Measurements from ENCODE around the gene HMG20A. TPM values are rescaled to one million over a fixed set of nuclear protein-coding genes. Genes with fewer than 3 reads are reported as not detected.

Gene HMG20A
- total and polyA plus RNA-seq, 2 experiments from 2014 or later, result 17.8 to 57.8 TPM

- Histone ChIP-seq H3K79me2 (replicated peaks; ENCODE audit: insufficient read depth) (no peaks in the 10 kb centered on the region), H3K4me3 (no peak overlapping the region), H3K36me3 (ENCODE audit: insufficient read depth) (no peaks in the 10 kb centered on the region), H2AFZ (no peak overlapping the region), H3F3A (replicated peaks; ENCODE audit: low read depth) (no peaks in the 10 kb centered on the region), H4K20me1 (replicated peaks; ENCODE audit: insufficient read depth) (no peaks in the 10 kb centered on the region), H3K27ac (ENCODE audit: low read depth) (no peak overlapping the region), H3K4me1 (ENCODE audit: insufficient read depth) (peaks cover 18% of the 10 kb centered on the region), H3K9me2 (ENCODE audit: insufficient read depth) (peaks cover 7% of the 10 kb centered on the region; the same call in 1 of the 2 replicates), H3K27me3 (ENCODE audit: insufficient read depth) (no peaks in the 10 kb centered on the region), H3K4me2 (no peak overlapping the region)
- no peak overlapping the region for H3K27ac Mint-ChIP-seq
- DNase-seq (ENCODE audit: low spot score), result no peak
- no peaks in the 10 kb centered on the region for H3K9me3 Mint-ChIP-seq
- H3K4me1 Mint-ChIP-seq, result peaks cover 39% of the 10 kb centered on the region
- H3K4me3 Mint-ChIP-seq, result no peak overlapping the region
- H3K36me3 Mint-ChIP-seq (ENCODE audit: low read depth), result no peaks in the 10 kb centered on the region; the same call in 2 of the 3 replicates
- TF ChIP-seq ZNF331 (CRISPR knock-in tag; IDR thresholded peaks at IDR 0.05; ENCODE audit: low read depth), result no peak
- TF ChIP-seq CTCF (conservative IDR thresholded peaks at IDR 0.05; ENCODE audit: low read depth in 2 of 2), result no peak
- TF ChIP-seq NANOG (IDR thresholded peaks at IDR 0.05; ENCODE audit: borderline replicate concordance), result no peak
- no peak for TF ChIP-seq ZNF114 (CRISPR knock-in tag; IDR thresholded peaks at IDR 0.05)
- no peak for TF ChIP-seq JUNB (IDR thresholded peaks at IDR 0.05; ENCODE audit: unreplicated experiment)
- no peak for TF ChIP-seq POLR2AphosphoS5 (IDR thresholded peaks at IDR 0.05; ENCODE audit: low read depth)
- no peak for TF ChIP-seq REST (IDR thresholded peaks at IDR 0.05; ENCODE audit: unreplicated experiment)
- TF ChIP-seq EZH2phosphoT487 (IDR thresholded peaks at IDR 0.05; ENCODE audit: unreplicated experiment), result no peak
- no peak for TF ChIP-seq ETS1 (IDR thresholded peaks at IDR 0.05)
- no peak for TF ChIP-seq CREB1 (CRISPR knock-in tag; IDR thresholded peaks at IDR 0.05; ENCODE audit: low read depth)
- no peak for TF ChIP-seq ZNF462 (CRISPR knock-in tag; IDR thresholded peaks at IDR 0.05)
- TF ChIP-seq STAT1 (IDR thresholded peaks at IDR 0.05; ENCODE audit: unreplicated experiment), result no peak
- no peak for ATAC-seq
- H3K27me3 Mint-ChIP-seq (ENCODE audit: insufficient read depth, low read depth, poor library complexity), result peaks cover 14% of the 10 kb centered on the region
These were observed 109.9 kb downstream of the HMG20A start for GRCh38 chr15:77530576-77530975.

All from GM23338 (cell line).